PFSK-1 (cell line): ENCODE data around the gene AJUBA.

Source experiments
- FOXP2 ChIP-seq: optimal IDR thresholded peaks from 2 replicates; pipeline ENCODE3; 2011; ENCODE audit warnings: borderline replicate concordance, control low read depth, inconsistent platforms; ENCODE audit not compliant: insufficient read depth; ENCODE audit errors: extremely low read length, extremely low read depth
- POLR2AphosphoS5 ChIP-seq: IDR thresholded peaks from 2 replicates; pipeline ENCODE4 v1.6.1; 2012; ENCODE audit warnings: low read depth, mild to moderate bottlenecking, control low read depth, low read length, moderate library complexity
- REST ChIP-seq, 2 experiments: IDR thresholded peaks; 2 replicates each; pipeline versions ENCODE4 v1.6.1 to v1.8.0; 2011 to 2012; ENCODE audit warnings: low read depth in 2 of 2, low read length in 2 of 2, control low read depth in 1 of 2, inconsistent platforms in 1 of 2, mild to moderate bottlenecking in 1 of 2, moderate library complexity in 1 of 2; ENCODE audit not compliant: insufficient read depth in 1 of 2
- SIN3A ChIP-seq: IDR thresholded peaks from 2 replicates; pipeline ENCODE4 v1.6.1; 2012; ENCODE audit warnings: mild to moderate bottlenecking, low read length, moderate library complexity, borderline replicate concordance; ENCODE audit not compliant: insufficient read depth
- TAF1 ChIP-seq: IDR thresholded peaks from 2 replicates; pipeline ENCODE4 v1.6.1; 2012; ENCODE audit warnings: low read length, control low read depth, borderline replicate concordance; ENCODE audit not compliant: insufficient read depth

AJUBA gene

GRCh38 chr14:22979748-22980392 lies 2.5 kb downstream of the AJUBA start:
- no peak for TF ChIP-seq TAF1
- no peak for TF ChIP-seq POLR2AphosphoS5
- TF ChIP-seq REST (IDR thresholded peaks at IDR 0.05; ENCODE audit: insufficient read depth in 1 of 2, low read depth in 2 of 2, low read length in 2 of 2), result no peak
- TF ChIP-seq SIN3A, result no peak
- no peak for TF ChIP-seq FOXP2

GRCh38 chr14:22978981-22979671 lies 3.2 kb downstream of the AJUBA start:
- TF ChIP-seq REST (IDR thresholded peaks at IDR 0.05; ENCODE audit: insufficient read depth in 1 of 2, low read depth in 2 of 2, low read length in 2 of 2), result no peak
- no peak for TF ChIP-seq TAF1
- TF ChIP-seq FOXP2, result no peak
- no peak for TF ChIP-seq SIN3A
- TF ChIP-seq POLR2AphosphoS5, result no peak

GRCh38 chr14:22978487-22978837 lies 3.9 kb downstream of the AJUBA start:
- TF ChIP-seq REST (IDR thresholded peaks at IDR 0.05; ENCODE audit: insufficient read depth in 1 of 2, low read depth in 2 of 2, low read length in 2 of 2) (no peak), POLR2AphosphoS5 (no peak), SIN3A (no peak), FOXP2 (no peak), TAF1 (no peak)

- no peak for TF ChIP-seq POLR2AphosphoS5
- no peak for TF ChIP-seq REST (IDR thresholded peaks at IDR 0.05; ENCODE audit: insufficient read depth in 1 of 2, low read depth in 2 of 2, low read length in 2 of 2)
- no peak for TF ChIP-seq TAF1
- no peak for TF ChIP-seq FOXP2
- no peak for TF ChIP-seq SIN3A
Observed at GRCh38 chr14:22977684-22978486, 4.5 kb downstream of the AJUBA start.
